Measurements from ENCODE around the gene FRYL.

DNA sequence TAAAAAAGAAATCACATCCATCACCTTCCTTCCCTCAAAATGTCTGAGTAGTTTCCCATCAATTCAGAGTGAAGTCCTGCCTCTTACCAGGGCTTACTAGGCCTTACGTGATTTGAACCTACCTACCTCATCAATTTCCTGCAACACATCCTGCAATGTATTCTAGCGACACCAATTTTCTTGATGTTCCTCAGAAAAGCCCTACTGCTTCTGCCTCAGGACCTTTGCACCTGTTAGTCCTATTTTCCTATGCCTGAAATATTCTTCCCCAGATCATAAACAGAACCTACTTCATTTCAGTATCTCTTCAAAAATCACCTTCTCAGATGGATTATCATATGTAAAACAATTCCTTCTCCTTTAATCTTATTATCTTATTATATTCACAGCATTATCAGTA is 237.2 kb downstream of the FRYL start:
- TF ChIP-seq ZFX (CRISPR knock-in tag; IDR thresholded peaks at IDR 0.05; ENCODE audit: low read depth) (no peak), PRDM4 (CRISPR knock-in tag; IDR thresholded peaks at IDR 0.05; ENCODE audit: borderline replicate concordance) (no peak), ASH2L (IDR thresholded peaks at IDR 0.05; ENCODE audit: insufficient read length, low read depth, low read length) (no peak), NCOA2 (CRISPR knock-in tag; IDR thresholded peaks at IDR 0.05) (no peak)
- TF ChIP-seq, protein P1, sequence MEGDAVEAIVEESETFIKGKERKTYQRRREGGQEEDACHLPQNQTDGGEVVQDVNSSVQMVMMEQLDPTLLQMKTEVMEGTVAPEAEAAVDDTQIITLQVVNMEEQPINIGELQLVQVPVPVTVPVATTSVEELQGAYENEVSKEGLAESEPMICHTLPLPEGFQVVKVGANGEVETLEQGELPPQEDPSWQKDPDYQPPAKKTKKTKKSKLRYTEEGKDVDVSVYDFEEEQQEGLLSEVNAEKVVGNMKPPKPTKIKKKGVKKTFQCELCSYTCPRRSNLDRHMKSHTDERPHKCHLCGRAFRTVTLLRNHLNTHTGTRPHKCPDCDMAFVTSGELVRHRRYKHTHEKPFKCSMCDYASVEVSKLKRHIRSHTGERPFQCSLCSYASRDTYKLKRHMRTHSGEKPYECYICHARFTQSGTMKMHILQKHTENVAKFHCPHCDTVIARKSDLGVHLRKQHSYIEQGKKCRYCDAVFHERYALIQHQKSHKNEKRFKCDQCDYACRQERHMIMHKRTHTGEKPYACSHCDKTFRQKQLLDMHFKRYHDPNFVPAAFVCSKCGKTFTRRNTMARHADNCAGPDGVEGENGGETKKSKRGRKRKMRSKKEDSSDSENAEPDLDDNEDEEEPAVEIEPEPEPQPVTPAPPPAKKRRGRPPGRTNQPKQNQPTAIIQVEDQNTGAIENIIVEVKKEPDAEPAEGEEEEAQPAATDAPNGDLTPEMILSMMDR (CRISPR knock-in tag; IDR thresholded peaks at IDR 0.05) = no peak
- TF ChIP-seq, protein P2, sequence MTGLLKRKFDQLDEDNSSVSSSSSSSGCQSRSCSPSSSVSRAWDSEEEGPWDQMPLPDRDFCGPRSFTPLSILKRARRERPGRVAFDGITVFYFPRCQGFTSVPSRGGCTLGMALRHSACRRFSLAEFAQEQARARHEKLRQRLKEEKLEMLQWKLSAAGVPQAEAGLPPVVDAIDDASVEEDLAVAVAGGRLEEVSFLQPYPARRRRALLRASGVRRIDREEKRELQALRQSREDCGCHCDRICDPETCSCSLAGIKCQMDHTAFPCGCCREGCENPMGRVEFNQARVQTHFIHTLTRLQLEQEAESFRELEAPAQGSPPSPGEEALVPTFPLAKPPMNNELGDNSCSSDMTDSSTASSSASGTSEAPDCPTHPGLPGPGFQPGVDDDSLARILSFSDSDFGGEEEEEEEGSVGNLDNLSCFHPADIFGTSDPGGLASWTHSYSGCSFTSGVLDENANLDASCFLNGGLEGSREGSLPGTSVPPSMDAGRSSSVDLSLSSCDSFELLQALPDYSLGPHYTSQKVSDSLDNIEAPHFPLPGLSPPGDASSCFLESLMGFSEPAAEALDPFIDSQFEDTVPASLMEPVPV (CRISPR knock-in tag; IDR thresholded peaks at IDR 0.05) = no peak

All from HepG2 (cell line).